ENCODE measurements around the gene ECHDC3.

The ECHDC3 gene

DNA sequence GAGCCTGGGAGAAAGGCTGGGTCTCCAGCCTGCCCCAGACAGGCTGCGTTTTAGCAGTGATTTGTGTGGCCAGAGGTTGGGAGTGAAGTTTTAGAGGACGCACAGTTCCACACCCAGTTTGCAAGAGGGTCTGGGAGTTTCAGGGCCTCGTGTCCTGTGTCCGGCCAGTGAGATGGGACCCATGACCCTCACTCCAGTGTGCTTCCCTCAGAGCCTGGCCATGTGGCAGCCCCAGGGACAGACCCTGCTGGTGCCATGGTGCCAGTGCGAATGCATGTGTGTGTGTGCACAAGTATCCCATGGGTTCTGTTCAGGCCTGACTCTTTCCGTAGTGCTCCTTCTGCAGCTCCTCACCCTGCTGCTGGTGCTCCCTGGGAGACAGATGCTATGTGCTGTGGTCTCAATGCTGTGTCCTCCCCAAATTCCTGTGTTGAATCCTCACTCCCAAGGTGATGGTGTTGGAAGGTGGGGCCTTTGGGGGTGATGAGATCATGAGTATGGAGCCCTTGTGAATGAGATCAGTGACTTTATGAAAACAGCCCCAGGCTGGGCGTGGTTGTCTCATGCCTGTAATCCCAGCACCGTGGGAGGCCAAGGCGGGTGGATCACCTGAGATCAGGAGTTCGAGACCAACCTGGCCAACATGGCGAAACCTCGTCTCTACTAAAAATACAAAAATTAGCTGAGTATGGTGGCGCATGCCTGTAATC, 16.5 kb downstream of the ECHDC3 start:
- TF ChIP-seq, protein P1, sequence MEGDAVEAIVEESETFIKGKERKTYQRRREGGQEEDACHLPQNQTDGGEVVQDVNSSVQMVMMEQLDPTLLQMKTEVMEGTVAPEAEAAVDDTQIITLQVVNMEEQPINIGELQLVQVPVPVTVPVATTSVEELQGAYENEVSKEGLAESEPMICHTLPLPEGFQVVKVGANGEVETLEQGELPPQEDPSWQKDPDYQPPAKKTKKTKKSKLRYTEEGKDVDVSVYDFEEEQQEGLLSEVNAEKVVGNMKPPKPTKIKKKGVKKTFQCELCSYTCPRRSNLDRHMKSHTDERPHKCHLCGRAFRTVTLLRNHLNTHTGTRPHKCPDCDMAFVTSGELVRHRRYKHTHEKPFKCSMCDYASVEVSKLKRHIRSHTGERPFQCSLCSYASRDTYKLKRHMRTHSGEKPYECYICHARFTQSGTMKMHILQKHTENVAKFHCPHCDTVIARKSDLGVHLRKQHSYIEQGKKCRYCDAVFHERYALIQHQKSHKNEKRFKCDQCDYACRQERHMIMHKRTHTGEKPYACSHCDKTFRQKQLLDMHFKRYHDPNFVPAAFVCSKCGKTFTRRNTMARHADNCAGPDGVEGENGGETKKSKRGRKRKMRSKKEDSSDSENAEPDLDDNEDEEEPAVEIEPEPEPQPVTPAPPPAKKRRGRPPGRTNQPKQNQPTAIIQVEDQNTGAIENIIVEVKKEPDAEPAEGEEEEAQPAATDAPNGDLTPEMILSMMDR (conservative IDR thresholded peaks at IDR 0.05; ENCODE audit: low read length): no peak
- H3K4me3 ChIP-seq (ENCODE audit: low read length): no peak overlapping the region
- DNase-seq (ENCODE audit: low read depth): no peak

DNA sequence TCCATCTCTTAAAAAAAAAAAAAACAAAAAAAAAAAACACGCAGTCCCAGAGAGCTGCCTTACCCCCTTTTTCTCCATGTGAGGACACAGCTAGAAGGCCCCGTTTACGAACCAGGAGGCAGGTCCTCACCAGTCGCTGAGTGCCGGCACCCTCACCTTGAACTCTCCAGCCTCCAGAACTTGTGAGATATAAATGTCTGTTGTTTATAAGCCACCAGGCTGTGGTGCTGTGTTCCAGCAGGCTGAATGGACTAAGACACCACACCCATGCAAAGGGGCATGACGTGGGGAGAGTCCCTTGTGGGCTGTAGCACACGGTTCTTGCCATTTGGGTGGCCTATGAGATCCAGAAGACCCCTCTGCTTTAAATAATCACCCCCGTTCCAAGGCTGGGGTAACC, 17.2 kb downstream of the ECHDC3 start:
- no peak for DNase-seq (ENCODE audit: low read depth)
- no peak overlapping the region for H3K4me3 ChIP-seq (ENCODE audit: low read length)
- TF ChIP-seq, protein P1 (conservative IDR thresholded peaks at IDR 0.05; ENCODE audit: low read length): no peak

DNA sequence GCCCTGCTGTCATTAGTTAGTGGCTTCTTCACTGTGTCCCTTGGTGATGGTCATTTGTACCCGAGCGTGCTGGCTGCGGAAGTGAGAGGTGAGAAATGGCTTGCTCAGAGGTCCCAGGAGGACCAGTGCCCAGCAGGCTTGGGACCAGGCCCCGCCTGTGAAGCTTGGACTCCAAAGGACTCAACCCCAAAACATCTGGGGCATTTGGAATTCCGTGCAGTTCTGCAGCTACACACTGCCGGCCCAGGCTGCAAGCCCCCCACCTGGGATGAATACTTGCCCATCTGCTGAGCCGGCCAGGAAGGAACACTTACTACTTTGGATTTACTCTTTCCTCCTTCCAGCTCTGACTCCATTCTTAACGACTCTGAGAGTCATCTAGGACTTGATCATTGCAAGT, 18.0 kb downstream of the ECHDC3 start:
- no peak for DNase-seq (ENCODE audit: low read depth)
- no peak overlapping the region for H3K4me3 ChIP-seq (ENCODE audit: low read length)
- TF ChIP-seq, protein P1 (conservative IDR thresholded peaks at IDR 0.05; ENCODE audit: low read length): no peak

DNA sequence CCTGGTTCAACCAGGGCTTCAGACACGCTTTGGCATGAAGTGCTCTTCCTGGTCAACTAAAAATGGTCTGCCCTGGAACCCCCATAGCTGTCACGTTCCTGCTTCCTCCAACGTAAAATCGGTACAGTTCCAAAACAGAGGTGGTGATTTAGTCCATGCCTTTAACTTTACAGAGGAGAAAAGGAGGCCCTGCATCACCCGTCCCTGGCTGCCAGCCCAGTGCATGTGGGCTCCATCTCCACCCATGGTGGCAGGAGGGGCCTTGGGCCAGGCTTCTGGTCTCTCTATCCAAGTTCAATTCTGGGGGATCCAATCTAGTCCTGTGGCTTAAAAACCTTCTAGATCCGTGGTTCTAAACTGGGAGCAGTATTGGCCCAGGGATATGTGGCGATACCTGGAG, 18.7 kb downstream of the ECHDC3 start:
- no peak for DNase-seq (ENCODE audit: low read depth)
- TF ChIP-seq, protein P1 (conservative IDR thresholded peaks at IDR 0.05; ENCODE audit: low read length): no peak
- no peak overlapping the region for H3K4me3 ChIP-seq (ENCODE audit: low read length)

DNA sequence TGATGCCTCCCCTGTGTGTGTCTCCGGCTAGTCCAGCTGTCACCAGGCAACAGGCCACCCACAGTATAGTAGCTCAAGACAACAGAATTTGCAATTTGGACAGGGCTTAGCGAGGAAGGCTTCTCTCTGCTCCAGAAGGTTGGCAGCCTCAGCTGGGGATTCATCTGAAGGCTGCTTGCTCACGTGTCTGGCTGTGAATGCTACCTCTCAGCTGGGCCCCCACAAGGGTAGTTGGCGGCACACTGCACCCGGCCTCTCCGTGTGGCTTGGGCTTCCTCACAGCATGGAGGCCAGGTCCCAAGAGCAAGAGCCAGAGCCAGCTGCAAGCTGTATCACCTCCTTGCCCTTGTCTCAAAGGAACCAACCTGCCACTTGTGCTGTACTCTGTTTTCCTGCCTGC, 19.2 kb downstream of the ECHDC3 start:
- TF ChIP-seq, protein P1 (conservative IDR thresholded peaks at IDR 0.05; ENCODE audit: low read length): no peak
- no peak for DNase-seq (ENCODE audit: low read depth)
- H3K4me3 ChIP-seq (ENCODE audit: low read length): no peak overlapping the region

DNA sequence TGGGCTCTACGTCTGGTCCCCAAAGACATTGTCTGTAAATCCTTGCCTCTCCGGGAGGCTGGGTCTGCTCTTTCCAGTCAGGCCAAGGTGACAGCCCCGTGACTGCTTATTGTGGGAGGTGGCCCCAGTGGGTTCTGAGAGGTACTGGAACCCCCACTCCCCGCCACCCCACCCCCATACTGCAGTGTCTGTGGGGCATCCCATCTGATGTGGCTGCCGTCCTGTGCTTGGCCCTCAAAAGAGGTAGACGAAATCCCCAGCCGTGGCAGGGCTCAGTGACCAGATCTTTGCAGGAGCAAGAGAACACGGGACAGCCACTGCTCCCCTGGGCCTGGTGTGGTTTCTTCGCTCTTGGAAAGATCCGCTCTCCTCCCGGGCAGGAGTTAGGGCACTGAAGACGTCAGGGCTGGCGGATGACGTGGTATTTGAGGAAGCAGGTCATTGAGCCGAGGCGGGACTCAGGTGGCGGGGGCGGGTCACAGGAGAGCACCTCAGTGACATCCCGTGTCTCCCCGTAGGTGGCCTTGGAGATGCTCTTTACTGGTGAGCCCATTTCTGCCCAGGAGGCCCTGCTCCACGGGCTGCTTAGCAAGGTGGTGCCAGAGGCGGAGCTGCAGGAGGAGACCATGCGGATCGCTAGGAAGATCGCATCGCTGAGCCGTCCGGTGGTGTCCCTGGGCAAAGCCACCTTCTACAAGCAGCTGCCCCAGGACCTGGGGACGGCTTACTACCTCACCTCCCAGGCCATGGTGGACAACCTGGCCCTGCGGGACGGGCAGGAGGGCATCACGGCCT, 20.7 kb downstream of the ECHDC3 start:
- H3K4me3 ChIP-seq (ENCODE audit: low read length): no peak overlapping the region
- TF ChIP-seq, protein P1 (conservative IDR thresholded peaks at IDR 0.05; ENCODE audit: low read length): no peak
- DNase-seq (ENCODE audit: low read depth): no peak

DNA sequence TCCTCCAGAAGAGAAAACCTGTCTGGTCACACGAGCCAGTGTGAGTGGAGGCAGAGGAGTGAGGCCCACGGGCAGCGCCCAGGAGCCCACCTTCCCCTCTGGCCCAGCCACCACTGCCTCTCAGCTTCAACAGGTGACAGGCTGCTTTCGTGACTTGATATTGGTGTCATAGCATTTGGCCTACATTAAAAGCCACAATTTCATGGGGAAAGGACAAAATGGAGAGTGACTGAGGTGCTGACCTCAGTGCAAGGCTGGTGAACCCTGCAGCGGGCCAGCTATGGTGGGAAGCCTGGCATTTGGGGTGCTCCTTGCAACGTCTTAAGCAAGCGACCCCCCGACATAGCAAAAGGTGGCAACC, 21.3 kb downstream of the ECHDC3 start:
- TF ChIP-seq, protein P1 (conservative IDR thresholded peaks at IDR 0.05; ENCODE audit: low read length): no peak
- DNase-seq (ENCODE audit: low read depth): no peak
- no peak overlapping the region for H3K4me3 ChIP-seq (ENCODE audit: low read length)
